C4-2B (cell line): ENCODE measurements around the gene ITGBL1.

ENCODE experiments used
- ZFX ChIP-seq: fragments of 450-650 bp; IDR thresholded peaks from 2 replicates; pipeline ENCODE4 v1.6.1; 2017
- TF ChIP-seq, protein P1 (sequence below): fragments of 450-650 bp; conservative IDR thresholded peaks from 2 replicates; pipeline ENCODE4 v1.5.1; 2017; ENCODE audit warnings: mild to moderate bottlenecking

DNA sequence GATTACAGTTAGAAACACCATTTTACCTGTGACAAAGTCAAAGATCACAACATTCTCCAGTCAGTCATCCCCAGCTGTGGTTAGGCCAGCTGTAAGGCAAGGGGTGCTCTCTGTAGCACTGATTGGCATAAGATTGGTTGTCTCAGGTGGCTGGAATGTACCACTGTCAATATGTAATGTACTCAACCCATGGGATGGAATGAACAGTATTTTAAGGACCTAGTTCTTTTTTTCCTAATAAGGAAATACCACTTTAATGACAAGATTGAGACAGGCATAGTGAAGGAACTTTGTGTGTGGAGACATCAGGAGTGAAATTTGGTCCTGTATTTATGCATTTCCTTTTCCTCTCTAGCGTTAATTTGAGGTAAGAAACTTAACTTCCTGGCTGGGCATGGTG is 310.7 kb downstream of the ITGBL1 start:
- TF ChIP-seq, protein P1, sequence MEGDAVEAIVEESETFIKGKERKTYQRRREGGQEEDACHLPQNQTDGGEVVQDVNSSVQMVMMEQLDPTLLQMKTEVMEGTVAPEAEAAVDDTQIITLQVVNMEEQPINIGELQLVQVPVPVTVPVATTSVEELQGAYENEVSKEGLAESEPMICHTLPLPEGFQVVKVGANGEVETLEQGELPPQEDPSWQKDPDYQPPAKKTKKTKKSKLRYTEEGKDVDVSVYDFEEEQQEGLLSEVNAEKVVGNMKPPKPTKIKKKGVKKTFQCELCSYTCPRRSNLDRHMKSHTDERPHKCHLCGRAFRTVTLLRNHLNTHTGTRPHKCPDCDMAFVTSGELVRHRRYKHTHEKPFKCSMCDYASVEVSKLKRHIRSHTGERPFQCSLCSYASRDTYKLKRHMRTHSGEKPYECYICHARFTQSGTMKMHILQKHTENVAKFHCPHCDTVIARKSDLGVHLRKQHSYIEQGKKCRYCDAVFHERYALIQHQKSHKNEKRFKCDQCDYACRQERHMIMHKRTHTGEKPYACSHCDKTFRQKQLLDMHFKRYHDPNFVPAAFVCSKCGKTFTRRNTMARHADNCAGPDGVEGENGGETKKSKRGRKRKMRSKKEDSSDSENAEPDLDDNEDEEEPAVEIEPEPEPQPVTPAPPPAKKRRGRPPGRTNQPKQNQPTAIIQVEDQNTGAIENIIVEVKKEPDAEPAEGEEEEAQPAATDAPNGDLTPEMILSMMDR, result no peak
- TF ChIP-seq ZFX, result no peak
